GM19324 (cell line): Measurements from ENCODE around the gene PPP1R1B.

ENCODE experiments used
- ATAC-seq: cut with Tn5 transposase; IDR thresholded peaks from one replicate; pipeline ENCODE4 v1.9.1; 2021; ENCODE audit warnings: mild to moderate bottlenecking, moderate library complexity; ENCODE audit not compliant: unreplicated experiment, low FRiP score

Gene PPP1R1B

DNA sequence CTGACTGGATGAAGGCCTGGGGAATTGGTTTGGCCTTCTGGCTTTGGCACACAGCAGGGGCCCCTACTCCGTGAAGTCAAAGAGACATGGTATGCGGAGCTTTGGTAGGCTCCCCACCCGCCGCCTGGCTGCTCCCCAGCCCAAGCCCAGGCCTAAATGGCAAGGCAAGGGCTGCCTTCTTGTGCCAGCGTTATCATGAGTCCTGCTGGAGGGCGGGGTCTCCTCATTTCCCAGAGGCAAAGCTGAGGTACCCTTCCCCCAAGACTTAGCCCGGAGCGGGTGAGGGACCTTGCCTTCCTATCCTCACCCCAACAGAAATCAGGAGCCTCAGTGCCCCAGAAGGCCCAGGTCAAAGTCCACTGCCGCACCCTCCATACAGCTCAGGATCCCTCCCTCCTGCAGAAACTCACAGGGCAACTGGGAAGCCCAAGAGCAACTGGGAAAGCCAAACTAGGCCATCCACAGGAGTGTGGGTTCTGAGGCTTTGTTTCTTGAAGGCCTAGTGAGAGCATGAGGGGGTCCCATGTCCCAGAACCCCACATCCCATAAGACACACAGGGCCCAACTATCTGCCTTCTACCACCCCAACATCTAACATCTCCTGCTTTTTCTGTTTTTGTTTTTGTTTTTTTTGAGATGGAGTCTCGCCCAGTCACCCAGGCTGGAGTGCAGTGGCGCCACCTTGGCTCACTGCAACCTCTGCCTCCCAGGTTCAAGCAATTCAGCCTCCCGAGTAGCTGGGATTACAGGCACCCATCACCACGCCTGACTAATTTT is 51.8 kb downstream of the PPP1R1B start:
- ATAC-seq = no peak

DNA sequence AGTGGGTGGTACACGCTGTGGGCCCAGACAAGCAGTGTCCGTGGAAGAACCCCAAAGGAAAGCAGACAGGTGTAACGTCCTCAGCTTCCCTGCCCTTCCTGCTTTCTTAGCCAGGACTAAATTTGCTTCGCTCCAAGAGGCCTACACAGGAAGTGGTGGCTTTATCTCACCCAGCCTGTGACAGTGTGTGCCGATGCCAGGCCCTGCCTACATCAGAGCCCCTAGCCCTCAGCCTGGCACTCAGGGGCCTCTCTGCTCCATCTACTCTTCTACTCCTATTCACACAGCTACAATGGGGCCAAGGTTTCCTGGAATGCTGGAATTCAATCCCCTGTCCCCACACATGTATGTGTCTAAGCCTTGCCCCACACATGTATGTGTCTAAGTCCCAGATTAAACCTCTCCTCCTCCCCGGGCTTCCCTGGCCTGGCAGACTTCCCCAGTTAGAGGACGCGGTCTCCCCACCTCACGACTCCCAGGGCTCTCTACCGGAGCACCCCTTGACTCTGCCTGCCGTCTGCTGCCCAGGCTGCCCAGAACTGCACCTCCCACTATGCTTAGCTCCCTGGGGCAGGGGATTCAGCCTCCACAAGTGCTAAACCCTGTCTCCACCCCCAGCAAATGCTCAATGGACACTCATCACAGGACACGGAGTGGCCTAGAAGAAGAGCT is 52.9 kb downstream of the PPP1R1B start:
- ATAC-seq = no peak

DNA sequence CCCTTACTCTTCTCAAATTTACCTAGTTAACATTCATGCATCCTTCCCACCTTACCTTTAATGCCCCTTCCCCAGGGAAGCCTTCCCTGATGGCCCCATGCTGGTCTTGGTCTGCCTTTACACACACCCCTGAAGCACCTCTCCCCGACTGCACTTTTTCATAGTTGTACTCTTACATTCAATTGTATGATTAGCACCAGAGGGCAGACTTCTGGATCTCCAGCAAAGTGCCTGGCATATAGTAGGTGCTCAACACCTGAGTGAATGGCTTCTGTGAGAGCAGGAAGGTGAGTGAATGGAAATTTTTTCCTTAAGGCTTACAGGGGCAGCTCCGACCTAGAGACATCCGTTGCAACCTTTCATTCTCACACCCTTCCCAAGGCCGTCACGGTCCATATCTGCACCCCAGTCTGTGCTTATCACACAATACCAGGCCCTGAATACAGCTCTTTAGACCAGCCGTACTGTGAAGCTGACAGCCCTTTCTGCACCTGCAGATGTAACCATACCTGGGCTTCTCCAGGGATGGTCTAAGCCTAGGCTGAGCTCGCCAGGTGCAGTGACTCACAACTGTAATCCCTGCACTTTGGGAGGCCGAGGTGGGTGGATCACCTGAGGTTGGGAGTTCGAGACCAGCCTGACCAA is 56.7 kb downstream of the PPP1R1B start:
- no peak for ATAC-seq

DNA sequence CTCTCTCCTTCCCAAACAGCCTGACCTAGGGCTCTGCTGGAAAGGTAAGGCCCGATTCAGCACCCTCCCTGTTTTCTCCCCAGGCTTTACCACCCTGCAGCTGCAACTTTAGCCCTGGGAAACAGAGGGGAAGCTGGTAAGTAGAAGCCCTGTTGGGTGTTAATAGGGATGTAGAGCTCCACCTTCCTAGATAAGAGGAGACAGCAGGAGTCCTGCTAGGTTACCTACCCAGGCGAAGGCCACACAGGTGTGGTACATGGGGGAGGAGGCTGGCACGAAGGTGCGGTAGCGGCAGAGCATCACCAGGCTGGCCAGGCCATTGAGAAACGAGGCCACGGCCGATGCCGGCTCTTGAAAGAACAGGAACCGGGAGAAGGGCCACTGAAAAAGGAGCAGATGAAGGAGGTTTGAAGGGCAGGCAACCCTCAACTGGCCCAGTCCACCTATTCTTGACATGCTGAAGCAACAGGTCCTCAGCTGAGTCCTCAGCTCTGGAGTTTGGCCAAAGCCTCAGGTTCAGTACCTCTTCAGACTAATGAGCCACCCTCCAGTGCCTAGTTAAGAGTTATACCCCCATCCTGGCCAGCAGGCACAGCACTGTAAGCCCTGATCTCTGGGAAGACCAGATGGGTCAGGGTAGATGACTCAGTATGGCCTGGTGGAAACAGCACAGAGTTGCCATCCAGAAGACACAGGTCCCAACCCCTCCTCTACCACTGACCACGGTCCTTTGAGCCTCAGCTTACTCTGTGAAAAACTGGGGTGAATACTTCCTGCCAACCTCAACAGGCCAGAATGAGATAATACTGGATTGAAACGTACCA is 57.8 kb downstream of the PPP1R1B start:
- ATAC-seq = no peak
